Activated CD8-positive, alpha-beta memory T cell treated with anti-CD3 and anti-CD28 coated beads, Interleukin-2, amount 50 U/mL, for 48 hours (primary cell): ENCODE results near the gene NUP210.

Experiments used
- DNase-seq: peaks from one replicate; pipeline ENCODE4 v3.0.0-alpha.2; 2020

NUP210 gene

DNA sequence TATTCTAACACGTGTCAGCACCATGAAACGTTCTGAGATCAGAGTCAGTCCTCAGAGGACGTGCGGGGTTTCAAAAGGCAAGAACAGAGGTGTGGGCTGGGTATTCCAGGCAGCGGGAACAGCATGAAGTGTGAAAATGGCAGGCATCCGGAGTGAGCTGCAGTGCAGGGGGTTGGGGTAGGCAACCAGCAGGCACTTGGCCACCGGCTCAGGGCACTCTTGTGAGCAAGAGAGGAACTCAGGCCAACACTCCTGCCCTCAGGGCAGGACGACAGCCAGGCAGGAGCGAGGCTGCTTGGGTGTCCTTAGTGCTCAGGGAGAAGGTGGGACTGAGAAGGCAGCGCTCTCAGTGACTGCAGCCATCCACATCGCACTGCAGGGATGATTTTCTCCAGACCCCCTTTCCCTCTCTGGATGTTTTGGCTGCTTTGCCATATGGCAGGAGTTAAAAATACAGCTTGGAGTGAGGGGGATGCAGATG, 151.1 kb downstream of the NUP210 start:
- no peak for DNase-seq

DNA sequence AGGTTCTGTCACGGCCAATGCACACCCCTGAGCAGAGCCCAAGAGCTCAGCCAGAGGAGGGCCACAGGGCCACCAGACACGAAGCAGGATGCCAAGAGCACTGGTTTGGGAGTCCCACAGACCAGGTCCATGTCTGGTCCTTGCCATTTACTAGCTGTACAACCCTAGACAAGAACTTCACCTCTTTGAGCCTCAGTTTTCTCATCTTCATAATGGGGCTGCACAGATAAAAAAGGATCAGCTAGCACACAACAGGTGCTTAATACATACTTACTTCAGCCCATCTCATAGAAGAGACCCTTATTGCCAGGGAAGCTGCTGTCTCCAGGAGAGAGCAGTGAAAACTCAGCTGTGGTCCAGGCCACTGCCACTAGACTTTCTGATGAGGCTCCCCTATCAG, 152.0 kb downstream of the NUP210 start:
- no peak for DNase-seq

DNA sequence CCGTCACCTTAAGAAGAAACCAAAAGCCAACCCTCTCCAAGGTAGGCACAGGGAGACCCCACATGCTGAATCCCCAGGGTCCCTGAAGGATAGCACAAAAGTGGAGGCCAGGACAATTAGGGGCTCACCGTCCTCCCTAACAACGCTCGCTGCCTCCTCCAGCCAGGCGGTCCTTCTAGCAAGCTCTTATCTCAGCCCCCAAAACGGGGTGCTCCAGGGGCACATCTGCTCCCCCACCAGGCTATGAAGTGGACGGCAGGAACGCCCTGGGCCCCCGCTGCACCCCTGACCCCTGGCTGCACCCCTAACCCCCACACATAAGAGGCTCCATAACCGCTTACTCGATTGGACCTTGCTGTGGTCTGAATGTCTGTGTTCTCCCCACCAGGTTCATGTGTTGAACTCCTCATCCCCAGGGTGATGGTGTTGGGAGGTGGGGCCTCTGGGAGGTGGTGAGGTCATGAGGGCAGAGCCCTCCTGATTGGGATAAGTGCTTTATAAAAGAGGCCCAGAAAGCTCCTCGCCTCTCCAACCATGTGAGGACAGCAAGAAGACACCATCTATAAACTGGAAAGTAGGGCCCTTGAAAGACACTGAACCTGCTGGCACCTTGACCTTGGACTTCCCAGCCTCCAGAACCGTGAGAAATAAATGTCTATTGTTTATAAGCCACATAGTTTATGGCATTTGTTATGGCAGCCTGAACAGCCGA, 153.3 kb downstream of the NUP210 start:
- DNase-seq: no peak
